Renal pelvis (tissue), 4 donors: ENCODE data around the gene ATXN7L1. TPM values are rescaled to one million over a fixed set of nuclear protein-coding genes. Genes with fewer than 3 reads are reported as not detected.
A peak's percentile ranks its signal among the peaks of the same experiment; 100 is the strongest.

Experiments
- DNase-seq: peaks from one replicate; pipeline ENCODE4 v3.0.0-alpha.2; 2013
- polyA plus RNA-seq, 3 donors: library from polyadenylated mRNA; unstranded; fragments of 120-200 nt; gene quantifications; one replicate each; pipeline ENCODE4 v1.2.1, GENCODE V29; 2013; ENCODE audit not compliant: insufficient read length in 3 of 3

Gene ATXN7L1
- polyA plus RNA-seq, 3 donors, result 11.4 to 13.8 (median 13.1) TPM

DNA sequence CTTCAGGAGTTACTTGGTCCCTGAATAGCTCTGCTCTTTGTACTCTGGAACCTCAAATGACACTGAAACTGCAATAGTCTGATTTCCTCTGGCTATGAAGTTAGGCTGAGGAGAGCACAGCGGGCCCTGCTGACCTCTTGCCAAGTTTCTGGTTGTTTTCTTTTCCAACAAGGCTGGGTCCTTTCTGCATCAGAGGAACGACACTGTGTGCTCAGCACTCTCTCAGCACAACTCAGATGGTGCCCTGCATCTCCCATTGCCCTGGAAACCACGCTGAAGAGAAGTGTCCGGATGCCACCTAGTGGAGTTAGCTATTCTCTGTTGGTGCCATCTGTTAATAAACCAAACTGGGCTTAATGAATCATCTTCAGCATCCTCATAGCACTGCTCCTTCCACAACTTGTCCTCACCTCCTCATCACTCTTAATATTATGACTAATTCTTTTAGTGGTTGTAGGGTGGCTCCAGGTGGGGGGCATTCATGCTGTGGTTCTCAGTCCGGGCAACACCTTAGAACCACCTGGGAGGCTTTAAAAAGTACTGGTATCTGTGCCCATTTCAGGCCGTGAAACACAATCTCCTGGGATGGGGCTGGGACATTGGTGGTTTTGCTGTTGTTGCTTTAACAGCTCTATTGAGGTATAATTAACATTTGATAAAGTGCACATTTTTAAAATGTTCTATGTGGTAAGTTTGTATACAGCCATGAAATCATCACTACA, 286.9 kb downstream of the ATXN7L1 start:
- DNase-seq, result peak; percentile 60

DNA sequence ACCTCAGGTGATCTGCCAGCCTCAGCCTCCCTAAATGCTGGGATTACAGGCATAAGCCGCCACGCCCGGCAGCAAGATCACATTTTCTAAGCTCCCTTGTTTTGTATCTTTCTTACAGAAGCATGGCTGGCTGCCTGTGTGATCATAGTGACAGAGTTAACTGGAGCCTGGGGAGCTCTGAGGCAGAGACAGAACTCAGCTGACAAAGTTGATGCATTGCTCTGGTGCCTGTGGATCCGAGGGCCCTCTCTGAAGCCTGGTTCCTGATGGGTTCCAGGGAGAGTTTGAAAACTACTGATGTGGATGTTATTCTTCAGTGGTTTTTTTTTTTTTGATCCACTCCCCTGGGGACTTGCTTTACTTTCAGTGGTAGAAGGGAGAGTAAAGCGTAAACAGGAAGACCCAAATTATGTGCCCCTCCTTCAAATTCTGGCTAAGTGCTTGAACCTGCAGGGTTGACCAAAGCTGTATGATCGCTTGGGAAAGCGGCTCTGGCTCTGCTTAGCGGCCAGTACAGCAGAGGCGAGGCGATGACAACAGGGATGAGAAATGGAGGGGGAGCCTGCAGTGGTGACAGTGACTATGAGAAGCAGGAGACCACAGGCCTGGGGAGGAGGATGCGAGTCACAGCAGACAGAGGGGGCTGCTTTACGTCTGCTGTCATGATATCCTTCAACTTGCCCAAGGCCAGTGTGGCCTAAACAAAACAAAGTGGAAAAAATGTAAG, 288.3 kb downstream of the ATXN7L1 start:
- DNase-seq, result no peak

DNA sequence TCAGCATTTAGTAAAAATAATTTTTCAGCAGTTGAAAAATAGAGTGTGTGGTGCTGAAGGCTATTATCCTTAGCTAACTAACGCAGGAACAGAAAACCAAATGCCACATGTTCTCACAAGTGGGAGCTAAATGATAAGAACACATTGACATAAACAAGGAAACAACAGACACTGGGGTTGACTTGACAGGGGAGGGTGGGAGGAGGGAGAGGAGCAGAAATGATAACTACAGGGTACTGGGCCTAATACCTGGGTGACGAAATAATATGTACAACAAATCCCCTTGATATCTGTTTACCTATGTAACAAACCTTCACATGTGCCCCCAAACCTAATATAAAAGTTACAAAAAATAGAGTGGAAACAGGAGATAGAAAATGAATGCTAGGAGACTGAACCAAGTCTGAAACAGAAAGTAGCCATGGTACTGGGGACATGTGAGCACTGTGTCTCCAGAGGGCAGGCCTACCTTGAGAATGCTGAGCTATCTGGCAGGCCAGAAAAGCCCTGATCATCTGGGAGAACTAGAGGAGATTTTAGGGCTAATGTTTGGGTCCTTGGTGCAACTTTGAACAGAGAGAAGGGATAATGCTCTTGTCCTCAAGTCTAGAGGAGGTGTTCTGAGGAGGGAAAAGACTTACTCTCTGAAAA, 290.4 kb downstream of the ATXN7L1 start:
- DNase-seq, result no peak

DNA sequence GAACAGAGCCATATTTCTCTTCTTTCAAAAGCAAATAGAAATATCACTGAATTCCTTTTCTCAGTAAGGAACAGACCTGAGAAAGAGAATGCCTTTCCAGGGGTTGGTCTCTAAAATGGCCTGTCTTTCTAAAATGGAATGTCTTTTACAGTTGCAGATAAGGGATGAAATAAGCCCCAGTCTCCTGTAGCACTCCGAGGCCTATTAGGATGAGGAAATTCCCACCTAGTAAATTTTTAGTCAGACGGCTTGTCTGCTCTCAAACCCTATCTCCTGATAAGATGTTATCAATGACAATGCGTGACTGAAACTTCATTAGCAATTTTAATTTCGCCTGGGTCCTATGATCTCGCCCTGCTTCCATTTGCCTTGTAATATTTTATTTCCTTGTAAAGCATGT, 292.2 kb downstream of the ATXN7L1 start:
- no peak for DNase-seq

DNA sequence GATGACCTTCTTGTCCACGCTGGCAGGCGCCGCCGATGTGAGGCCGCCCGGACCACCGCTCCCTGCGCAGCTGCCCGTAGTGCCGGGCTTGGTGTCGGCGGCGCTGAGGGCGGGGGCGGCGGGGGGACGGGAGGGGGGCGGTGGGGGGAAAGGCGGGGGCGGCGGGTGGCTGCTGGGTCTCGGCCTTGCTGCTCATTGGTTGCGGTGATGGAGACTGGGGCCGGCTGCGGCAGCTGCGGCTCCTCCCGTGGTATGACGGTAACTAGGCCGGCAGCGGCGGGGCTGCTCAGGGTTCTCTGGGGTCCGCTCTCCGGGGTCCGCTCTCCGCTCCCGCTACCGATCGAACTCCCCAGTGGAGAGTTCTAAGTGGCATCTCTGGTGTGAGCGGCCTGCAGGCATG, 293.3 kb downstream of the ATXN7L1 start:
- DNase-seq, result no peak

DNA sequence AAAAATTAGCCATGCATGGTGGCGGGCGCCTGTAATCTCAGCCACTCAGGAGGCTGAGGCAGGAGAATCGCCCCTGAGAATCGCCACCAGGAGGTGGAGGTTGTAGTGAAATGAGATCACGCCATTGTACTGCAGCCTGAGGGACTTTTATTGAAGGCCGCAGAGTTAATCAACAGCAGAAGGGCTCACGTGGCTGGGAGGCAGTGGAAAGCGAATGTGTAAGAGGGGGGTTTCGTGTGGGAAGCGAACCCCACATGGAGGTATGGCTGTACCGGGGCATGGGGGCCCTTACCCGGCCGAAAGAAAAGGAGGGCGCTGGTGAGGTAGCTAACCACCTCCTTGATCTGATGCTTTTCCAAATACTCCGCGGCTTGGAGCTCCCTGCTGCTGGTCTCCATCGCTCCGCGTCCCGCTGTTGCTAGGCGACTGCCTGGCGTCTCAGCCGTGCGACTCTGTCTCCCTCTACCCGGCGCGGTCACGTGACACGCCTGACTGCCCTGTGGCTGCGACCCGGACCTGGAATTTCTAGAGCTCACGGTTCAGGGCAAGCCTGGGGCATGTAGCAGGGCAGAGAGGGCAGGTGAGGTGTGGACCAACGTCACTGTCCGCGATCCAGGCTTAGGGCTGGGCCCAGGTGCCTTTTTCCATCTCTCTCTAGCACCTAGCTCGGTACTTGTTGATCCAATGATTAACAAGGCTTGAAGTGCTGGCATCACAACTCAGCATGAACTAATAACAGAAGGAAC, 295.2 kb downstream of the ATXN7L1 start, which contains the start of gene EFCAB10:
EFCAB10 (minus strand) TSS at position 428 of the 746 bp plus-strand sequence; CDS start at position 398, 30 bp downstream.
- DNase-seq, result peak; percentile 80

DNA sequence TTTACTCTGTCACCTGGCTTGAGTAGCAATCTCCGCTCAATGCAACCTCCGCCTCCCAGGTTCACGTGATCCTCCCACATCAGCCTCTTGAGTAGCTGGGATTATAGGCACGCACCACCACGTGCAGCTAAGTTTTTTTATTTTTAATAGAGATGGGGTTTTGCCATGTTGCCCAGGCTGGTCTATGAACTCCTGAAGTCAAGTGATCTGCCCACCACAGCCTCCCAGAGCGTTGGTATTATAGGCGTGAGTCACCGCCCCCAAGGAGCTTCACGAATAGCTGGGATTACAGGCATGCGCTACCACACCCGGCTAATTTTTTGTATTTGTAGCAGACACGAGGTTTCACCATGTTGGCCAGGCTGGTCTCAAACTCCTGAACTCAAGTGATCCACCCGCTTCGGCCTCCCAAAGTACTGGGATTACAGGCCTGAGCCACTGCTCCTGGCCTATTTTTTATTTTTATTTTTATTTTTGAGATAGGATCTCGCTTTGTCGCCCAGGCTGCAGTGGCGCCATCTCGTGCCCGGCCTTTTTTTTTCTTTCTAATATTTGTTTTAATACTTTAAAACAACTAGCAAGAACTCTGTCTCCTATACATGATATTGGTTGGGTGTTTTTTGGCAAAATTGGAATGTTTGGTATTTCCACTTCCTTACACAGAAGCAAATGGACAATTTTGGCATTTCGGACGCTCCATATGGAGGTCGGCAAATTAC, 296.2 kb downstream of the ATXN7L1 start:
- no peak for DNase-seq

DNA sequence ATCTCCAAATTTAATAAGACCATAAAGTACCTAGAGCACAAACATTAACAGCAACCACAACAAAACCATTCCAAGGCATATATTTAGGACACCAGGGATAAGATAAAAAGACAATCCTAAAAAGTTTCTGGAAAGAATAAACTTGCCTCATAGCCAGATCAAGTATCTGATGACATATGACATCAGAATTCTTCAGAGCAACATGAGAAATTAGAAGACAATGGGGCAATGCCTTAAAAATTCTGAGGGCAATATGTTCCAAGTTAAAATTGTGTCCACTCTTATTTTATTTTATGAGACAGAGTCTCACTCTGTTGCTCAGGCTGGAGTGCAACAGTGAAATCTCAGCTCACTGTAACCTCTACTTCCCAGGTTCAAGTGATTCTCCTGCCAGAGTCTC, 297.9 kb downstream of the ATXN7L1 start:
- DNase-seq, result no peak

DNA sequence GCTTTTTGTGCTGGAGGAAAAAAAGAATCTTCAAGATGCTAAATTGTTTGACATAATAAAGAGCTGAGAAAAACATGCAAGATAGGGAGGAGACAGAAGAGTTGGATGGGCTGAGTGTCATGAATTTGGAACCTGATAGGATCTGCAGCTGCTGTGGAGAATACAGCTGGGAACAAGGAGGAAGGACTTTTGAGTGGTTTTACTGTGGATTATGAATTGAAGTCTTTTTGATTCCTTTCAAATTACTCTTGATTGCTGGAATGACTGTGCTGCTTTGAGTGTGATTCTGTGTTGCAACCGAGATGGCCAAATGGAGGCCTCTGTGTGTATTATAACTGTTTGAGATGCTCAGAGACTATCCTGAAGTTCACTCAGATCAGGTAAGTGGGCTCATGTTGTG, 299.1 kb downstream of the ATXN7L1 start:
- no peak for DNase-seq

DNA sequence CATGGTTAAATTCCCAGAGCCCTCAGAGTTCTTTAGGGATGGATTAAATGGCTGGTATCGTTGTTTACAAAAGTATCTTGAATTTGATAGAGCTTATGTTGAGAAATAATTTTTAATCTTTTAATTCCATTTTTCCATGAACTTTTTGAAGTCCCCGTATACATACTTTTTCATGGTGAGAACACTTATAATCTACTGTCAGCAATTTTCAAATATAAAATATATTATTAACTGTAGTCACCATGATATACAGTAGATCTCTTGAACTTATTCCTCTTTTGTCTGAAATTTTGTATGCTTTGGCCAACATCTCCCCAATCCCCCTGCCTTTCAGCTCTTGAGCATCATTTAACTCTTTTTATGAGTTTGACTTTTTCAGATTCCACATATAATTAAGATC, 304.5 kb downstream of the ATXN7L1 start:
- DNase-seq, result no peak

DNA sequence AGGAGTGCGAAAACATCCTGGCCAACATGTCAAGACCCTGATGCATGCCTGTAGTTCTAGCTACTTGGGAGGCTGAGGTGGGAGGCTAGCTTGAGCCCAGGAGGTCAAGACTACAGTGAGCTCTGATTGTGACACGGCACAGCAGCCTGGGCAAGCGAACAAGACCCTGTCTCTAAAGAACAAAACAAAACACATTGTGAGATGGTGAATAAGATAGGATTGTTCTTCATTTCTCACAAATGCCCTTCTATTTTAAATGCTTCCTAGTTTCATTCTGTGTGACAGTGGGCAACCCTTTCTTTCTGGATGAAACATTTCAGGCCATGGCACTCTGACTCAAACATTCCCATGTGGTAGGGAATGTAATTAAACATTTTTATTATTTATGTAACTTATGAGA, 308.6 kb downstream of the ATXN7L1 start:
- no peak for DNase-seq

DNA sequence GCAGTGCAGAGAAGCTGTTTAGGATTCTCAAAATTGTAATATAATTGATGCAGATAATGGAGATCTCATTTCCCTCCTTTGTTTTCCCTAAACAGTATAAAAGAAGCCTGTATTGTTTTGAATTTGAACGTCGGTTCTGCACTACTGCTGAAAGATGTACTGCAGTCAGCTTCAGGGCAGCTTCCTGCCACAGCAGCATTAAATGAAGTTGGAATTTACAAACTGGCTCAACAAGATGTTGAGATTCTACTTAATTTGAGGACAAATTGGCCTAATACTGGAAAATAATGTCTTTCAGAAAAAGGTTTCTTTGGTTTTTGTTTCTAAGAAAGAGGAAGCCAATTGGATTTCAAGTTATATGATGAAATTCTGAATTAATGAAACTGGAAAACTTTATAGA, 309.4 kb downstream of the ATXN7L1 start:
- DNase-seq, result no peak

DNA sequence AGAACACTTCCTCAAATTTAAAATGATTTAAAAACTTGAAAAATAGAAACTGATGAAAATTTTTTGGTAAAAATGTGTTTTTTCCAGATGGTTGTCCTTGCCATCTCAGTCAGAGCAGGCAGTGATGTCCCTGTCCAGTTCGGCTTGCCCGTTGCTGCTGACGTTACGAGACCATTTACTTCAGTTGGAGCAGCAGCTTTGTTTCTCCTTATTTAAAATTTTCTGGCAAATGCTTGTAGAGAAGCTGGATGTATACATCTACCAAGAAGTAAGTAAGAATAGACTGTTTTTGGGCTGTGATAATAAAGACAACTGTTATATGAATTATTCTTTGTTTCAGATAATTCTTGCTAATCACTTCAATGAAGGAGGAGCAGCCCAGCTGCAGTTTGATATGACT, 311.2 kb downstream of the ATXN7L1 start:
- DNase-seq, result no peak

DNA sequence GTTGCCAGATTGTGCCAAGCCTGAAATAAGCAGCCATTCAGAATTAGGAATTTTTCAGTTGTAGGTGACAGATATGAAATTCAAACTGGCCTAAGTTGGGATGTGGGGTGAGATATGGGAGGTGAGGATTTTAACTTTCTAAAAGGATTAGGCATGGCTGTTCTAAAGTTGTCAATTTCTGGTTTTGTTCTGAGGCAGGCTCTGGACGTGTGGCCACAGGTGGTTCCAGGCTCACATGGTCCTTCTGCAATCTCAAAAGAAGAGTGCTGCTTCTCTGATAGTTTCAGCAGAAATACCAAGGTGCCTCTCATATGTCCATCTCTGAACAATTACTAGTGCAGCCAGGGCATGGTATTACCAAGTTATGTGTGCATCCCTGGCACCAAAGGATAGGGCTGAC, 316.5 kb downstream of the ATXN7L1 start:
- DNase-seq, result no peak

Other genes starting within 250 kb of the ATXN7L1 start
- gene CDHR3, start 86.7 kb upstream of the ATXN7L1 start, polyA plus RNA-seq, result 10 to 100 TPM in 2 of 3 donors, 1 to 10 TPM in 1; 6.6 to 14.7 (median 12.6) TPM
- 100 to 1,000 TPM; 114 to 137 (median 128) TPM for gene SYPL1, start 235.7 kb upstream of the ATXN7L1 start, polyA plus RNA-seq